GM18507 (cell line): ENCODE measurements around the gene TMEM106C.

ENCODE experiments used
- DNase-seq: peaks from one replicate; pipeline ENCODE4 v3.0.0; 2011; ENCODE audit warnings: low read depth; ENCODE audit not compliant: insufficient read length; ENCODE audit errors: extremely low spot score
- FAIRE-seq: peaks from 2 replicates; lab custom pipeline; 2011; peaks lifted over from hg19 to GRCh38; lab: Jason Lieb, UNC

The TMEM106C gene

DNA sequence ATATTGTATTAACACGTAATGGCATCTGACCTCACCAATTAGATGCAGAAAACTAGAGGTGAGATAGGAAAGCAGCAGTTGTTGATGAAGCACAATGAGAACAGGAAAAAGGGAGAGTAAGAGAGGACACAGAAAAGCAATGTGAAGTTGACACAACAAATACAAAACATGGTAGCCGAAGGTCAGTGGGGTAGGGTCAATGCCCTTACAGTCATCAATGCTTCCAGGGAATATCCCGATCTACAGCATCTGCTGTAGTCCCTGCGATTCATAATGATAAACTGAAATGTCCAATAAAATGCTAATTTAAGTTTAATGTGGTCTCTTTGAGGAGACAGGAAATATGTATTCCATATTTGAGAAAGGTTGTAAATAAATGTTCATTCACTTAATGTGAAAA lies 43.8 kb downstream of the TMEM106C start:
- FAIRE-seq = no peak
- DNase-seq = no peak

DNA sequence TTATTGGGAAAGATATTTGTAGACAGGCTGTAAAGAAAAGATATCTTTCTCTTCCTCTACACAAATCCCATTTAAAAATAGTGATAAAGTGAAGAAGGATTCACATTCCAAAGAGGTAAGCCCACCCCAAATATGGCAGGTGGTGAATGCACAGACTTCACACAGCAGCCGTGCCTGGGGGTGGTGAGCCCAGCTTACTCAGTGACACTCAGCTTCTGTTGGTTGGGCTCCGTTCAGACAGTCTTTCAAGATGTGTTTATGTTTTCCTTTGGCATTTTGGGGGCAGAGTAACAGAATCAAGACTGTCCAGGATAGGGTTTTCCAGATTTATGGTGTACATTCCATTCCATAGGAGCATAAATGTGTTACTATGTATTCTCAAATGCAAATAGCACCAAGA lies 45.0 kb downstream of the TMEM106C start:
- FAIRE-seq (no peak), DNase-seq (no peak)

DNA sequence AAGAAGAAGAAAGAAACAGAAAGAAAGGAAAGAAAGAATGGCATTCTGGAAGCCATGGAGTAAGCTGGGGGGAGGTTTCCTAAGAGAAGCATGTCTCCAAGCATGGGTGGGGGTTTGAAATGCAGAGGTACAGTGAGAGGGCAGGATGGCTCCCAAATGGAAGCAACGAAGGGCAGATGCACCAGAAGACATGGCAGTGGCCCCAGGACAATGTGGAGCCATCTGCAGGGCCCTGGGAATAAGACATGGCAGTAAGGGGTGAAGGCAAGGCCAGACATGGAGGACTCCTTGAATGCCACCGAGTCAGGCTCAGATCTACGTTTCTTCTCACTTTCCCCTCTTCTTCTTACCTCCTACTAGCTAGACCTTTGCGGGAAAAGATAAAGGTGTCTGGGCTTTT lies 45.6 kb downstream of the TMEM106C start:
- FAIRE-seq = no peak
- no peak for DNase-seq

DNA sequence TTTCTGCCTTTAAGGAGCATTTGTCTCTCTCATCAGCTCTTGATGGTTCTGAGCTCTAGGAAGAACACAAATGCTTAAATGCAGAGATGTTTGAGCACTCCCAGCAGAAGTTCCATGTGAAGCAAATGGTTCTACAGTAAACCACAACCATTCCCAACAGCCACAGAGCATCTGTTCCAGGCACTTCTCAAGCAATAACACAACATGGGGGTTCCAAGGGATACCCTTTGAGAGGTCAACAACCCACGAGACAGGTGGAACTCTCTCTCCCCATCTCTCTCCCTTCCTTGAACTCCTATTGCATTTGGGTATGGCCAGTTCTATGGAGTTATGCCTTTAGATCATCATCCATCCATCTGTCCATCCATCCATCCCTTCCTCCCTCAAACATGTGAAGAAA lies 46.1 kb downstream of the TMEM106C start:
- no peak for FAIRE-seq
- no peak for DNase-seq

DNA sequence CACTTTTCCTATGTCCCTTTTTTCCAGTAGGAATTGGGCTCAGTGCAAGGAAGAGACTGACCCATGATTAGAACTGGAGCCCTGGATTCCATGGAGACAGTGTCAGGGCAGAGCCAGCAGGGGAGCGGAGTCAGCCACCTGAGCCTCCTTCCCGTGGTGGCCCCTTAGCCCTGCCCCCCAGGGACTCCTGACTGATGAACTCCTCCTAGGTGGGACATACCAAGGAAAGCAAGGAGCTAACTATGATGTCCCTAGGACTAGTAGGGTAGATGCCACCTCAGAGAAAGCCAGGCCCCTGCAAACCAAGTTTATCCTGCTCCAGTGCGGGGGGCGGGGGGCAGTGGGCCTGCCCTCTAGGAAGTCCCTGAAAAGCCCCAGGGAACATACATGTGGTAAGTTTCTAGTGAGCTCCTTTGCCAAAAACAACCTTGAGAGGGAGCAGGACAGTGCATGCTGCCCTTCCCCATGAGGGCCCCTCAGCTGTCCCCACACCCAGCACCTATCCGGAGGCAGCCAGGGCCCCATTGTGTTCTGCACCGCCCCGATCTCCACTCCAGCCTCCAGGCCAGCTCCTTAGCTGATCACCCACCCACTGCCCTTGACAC lies 47.1 kb downstream of the TMEM106C start:
- FAIRE-seq = no peak
- DNase-seq = no peak

DNA sequence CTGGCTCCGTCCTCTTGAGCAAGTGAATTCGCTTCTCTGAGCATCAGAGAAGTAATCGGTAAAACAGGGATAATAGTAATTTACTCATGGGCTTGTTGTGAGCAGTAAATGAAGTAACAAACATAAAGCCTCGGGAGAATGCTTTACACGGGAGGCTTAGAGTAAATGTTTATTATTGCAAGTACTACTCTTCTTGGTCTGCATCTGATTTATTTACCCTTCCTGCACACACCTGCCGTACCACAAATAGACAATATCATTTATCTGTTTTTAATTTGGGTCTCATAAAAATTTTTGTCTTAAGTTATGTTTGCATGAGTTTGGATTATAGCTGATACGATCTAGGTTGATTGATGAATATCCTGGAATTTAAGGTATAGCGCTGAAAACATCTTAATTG lies 48.7 kb downstream of the TMEM106C start:
- no peak for DNase-seq
- no peak for FAIRE-seq

DNA sequence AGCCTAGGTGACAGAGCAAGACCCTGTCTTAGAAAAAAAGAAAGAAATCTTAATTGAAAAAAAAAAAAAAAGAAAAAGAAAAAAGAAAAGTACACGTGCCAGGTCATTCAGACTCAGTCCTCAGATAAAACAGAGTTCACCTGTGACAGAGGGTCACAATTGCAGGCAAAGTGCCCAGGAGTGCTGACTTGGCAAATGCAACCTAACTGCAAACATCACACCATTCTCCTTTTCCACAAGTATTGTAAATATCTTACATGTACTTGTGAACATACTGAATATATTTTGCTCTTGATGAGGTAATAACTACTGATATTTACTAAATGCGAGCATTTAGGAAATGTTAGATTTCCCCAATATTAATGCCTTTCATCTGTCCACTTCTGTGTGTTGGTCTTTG lies 49.9 kb downstream of the TMEM106C start:
- no peak for FAIRE-seq
- DNase-seq = no peak

DNA sequence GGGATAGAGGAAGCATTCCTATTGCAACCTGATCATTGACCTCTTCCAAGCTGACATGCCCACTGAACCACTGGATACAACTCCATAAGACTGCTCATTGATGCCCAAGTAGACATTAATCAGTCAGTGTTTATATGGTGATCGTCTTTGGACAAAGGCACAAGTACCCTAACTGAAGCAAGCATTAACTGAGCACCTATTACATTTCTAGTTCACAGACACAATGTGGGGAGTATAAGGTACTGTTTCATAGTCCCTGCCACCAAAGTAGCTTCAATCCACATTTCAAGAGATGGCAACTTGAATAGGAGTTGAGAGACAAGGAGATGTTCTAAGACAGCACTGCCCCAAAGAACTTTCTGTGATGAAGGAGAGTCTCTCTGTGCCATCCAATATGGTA lies 51.7 kb downstream of the TMEM106C start:
- DNase-seq (no peak), FAIRE-seq (no peak)

DNA sequence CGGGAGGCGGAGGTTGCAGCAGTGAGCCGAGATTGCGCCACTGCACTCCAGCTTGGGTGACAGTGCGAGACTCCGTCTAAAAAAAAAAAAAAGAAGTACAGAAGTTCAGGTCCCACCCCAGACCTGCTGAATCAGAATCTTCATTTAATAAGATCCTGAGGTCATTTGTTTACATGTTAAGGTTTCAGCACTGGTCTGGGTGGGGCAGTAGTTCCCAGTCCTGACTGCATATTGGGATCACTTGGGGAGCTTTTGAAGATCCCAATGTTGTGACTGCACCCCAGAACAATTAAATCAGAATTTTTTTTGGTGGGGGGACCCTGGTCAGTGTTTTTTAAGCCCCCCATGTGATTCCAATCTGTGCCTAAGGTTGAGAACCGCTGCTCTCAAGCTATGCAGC lies 52.6 kb downstream of the TMEM106C start:
- DNase-seq (no peak), FAIRE-seq (no peak)

DNA sequence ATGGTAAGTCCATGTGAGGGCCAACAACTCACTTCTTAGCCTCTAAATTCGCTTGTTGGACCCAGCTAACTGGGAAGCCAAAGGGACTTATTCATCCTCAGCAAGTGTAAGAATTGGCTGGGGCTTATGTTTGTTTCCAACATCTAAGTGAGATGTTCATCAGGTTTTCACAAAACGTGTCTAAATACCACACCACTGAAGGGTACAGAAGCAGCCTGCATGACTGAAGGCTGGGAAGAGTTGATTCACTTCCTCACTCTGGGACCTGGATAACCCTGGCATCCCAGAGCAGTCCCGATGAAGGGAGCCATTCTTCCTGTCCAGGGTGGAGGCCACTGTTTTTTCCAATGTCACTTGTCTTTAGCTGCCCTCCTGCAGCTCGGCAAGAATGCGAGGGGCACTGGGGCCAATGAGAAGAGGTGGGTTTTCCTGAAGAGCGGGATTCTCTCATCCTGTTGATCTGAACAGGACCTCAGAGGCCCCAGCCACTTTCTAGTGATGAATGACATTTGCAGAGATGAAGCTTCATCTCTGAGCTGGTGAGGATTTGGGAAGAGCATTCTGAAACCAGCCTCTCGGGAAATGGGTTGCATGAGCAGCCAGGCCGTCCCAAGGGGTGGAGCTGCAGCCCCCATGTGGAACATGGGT lies 53.1 kb downstream of the TMEM106C start:
- FAIRE-seq = no peak

DNA sequence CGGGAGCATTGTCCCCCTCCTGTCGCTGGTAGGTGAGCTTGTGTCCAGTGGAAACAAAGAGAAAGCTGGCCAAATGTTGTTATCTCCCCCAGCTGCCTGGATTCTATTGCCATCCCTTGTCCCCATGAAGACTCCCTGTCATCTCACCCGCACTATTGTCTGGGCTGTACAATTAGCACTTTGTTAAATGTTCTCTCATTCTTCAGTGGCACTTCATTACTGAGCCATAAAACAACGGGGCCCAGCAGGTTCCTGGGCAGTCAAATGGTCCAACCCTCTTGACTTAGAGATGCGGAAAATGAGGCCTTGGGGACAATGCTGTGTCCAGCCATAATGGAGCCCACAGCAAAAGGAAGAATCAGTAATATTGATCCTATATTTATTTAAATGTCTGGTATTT lies 54.1 kb downstream of the TMEM106C start:
- no peak for FAIRE-seq
- DNase-seq = no peak

More for the DNA sequence above, 53.1 kb downstream of the TMEM106C start:
- no peak for DNase-seq

DNA sequence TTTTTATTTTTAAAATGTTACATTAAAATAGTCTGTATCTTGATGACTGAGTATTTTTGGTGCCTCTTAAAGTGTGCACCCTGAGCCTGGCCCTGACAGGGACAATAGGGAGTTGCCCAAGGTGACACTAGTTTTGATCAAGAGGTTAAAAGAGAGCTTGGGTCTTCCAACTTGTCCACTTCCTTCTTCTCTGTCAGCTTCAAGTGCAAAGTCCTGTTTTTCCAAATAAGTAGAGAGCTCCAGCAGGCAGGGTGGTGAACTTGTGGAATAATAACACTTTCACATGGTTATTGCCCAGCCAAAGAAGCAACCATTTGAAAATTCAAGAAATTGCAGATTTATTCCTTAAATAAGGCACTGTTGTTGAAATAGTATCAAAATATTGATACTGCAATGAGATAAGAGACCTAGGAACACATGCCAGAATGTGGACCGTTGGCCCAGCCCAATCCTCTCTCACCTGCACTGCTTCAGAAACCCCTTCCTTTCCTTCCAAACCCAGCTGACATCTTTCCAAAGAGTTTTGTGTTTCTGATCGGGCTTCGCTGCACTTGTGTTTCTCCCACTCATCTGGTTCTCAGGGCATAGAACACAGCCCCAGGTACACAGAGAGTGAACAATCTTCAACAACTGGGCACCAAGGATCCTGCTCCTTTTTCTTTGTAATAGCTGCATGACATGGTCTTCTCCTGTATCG lies 54.7 kb downstream of the TMEM106C start:
- no peak for DNase-seq

More for the DNA sequence above, 54.7 kb downstream of the TMEM106C start:
- FAIRE-seq = no peak
